ENCODE results near the gene UBA6. TPM values are rescaled to one million over a fixed set of nuclear protein-coding genes. Genes with fewer than 3 reads are reported as not detected.
"Not testable (repeated sequence)": the region's sequence is repeated elsewhere in the genome, so short reads cannot be mapped to it uniquely, and the experiment has no call there.

UBA6 gene
- total RNA-seq, 1 donor from 2014 or later, result 24.0 TPM

DNA sequence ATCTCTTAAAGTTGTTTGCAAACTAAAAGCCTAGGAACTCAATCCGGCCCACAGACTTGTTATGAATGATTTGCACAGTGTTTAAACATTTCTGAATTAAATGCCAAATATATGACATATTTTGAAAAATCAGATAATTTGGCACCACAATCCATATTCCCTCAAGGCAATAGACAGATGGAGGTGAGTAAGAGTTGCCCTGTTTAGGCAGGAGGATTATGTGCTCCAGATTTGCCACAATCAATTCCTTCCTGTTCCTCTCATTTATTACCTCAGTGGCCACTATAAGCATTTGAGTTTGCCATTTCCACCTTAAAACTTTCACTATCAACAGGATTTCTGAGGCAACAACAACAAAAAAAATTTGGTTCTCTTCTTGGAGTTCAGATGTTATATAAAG is 18.7 kb downstream of the UBA6 start:
- no peak for DNase-seq (ENCODE audit: low spot score)

DNA sequence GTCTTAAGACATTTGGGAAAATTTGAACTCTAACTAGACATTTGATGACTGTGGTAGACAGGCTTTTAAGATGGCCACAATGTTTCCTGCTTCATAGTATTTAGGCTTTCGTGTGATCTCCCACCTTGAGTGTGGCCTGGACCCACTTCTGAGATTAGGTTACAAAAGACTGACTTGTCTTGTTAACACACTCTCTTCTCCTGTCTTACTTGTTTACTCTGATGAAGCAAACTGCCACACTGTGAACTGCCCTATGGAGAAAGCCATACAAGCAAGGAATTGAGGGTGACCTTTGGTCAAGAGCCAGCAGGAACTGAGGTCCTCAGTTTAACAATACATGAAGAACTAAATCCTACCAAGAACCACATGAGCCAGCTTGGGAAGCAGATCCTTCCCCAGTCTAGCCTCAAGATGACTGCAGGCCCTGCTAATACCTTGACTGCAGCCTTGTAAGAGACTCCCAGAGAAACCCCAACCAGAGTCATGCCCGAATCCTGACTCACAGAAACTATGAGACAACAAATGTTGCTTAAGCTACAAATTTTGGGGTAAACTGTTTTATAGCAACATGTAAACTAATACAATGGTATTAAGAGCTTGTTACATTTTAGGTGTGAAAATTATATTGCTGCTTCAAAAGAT is 20.3 kb downstream of the UBA6 start:
- intact Hi-C loops (cut with DNase I), result no loop called here
- DNase-seq (ENCODE audit: low spot score), result no peak

More for the DNA sequence above, 18.7 kb downstream of the UBA6 start:
- intact Hi-C loops (cut with DNase I), result no loop called here

DNA sequence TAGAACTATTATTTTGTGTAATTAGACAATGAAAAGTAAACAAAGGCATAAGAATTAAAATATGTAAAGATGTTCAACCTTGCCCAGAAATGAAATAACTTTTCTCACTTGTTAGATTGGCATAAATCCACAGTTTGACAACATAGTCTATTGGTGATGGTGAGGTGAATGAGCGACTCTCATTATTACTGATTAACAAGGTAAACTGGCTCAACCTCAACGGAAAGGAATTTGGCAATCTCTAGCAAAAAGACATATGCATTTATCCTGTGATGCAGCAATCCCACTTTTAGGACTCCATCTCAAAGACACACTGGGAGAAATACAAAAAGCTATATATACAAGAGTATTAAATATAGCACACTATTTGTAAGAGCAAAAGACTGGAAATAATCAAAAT is 22.3 kb downstream of the UBA6 start:
- no peak for DNase-seq (ENCODE audit: low spot score)
- intact Hi-C loops (cut with DNase I), result no loop called here

DNA sequence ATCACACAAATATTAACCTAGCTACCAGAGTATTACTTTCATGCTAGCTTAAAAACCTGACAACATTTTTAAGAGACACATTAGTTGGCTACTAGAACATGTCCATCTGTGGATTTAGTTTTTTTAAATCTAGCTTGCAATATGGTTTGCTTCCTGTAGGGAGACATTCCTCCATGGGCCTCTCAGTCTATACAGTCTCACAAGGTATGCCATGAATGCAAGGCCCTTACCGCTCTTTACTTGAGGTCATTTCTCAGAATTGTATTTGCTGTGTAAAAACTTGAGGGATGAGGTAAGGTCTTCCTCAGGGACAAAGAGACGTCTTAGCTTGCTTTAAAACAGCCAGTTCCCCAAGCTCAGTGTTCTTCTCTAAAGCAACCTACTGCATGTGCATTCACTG is 26.9 kb downstream of the UBA6 start:
- intact Hi-C loops (cut with DNase I), result no loop called here
- no peak for DNase-seq (ENCODE audit: low spot score)

DNA sequence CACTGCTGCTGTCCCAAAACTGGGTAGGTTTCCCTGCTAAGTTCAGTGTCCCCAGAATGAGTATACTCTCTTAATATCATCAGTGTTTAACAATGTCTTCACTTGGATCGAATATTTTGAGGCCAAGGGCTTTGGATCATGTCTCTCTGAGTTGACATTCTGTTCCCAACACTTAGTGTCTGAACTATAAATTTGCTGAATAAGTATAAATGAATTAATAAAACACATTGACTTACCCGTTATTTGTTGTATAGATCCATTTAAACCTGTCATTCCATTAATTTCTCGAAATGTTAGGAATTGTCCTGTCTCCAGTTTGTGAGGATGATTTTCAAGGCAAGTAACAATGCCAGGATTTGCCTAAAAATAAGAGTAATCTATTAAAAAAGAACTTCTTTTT is 32.6 kb downstream of the UBA6 start:
- no peak for DNase-seq (ENCODE audit: low spot score)
- intact Hi-C loops (cut with DNase I), result no loop called here

DNA sequence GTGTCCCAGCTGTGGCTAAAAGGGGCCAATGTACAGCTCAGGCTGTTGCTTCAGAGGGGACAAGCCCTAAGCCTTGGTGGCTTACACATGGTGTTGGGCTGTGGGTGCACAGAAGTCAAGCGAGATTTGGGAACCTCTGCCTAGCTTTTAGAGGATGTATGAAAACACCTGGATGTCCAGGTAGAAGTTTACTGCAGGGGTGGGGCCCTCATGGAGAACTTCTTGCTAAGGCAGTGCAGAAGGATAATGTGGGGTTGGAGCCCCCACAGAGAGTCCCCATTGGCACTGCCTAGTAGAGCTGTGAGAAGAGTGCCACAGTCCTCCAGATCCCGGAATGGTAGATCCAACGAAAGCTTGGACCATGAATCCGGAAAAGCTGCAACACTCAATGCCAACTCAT is 40.5 kb downstream of the UBA6 start:
- no peak for DNase-seq (ENCODE audit: low spot score)
- intact Hi-C loops (cut with DNase I), result no loop called here

DNA sequence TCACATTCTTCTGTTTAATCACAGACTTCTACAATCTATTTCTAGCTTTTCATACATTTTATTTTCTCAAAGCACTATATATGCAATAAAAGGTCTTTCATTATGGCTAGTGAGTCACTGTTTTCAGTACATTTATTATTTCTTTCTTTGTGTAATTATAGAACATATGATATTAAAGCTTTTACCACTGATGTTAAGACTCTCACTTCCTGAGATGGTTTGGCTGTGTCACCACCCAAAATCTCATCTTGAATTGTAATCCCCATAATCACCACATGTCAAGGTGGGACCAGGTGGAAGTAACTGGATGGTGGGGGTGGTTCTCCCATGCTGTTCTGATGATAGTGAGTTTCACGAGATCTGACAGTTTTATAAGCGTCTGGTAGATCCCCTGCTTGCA is 41.9 kb downstream of the UBA6 start:
- DNase-seq (ENCODE audit: low spot score), result no peak
- intact Hi-C loops (cut with DNase I), result no loop called here

DNA sequence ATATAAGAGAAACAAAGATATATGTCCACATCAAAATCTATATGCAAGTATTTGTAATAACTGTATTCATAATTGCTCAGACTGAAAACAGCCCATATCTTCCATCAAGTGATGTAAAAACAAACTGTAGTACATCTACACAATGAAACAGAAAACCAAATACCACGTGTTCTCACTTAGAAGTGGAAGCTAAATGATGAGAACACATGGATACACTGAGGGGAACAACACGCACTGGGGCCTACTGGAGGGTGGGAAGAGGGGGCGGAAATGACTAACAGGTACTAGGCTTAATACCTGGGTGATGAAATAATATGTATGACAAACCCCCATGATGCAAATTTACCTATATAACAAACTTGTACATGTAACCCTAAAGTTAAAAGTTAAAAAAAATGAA is 42.7 kb downstream of the UBA6 start:
- intact Hi-C loops (cut with DNase I), result no loop called here
- DNase-seq (ENCODE audit: low spot score), result no peak

DNA sequence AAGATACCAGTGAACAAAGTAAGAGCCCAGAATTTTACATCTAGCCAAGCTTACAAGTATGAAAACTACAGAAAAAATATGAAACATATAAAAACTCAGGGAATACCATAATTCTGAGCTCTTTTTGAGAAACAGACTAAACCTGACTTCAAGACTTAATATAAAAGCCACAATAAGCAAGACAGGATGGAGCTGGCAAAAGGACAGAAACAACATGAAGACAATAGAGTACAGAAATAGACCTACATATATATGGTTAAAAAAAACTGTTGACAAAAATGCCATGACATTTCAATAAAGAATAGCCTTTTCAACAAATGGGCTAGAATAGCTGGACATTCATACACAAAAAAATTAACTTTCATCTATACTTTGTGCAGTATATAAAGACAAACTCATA is 49.4 kb downstream of the UBA6 start:
- DNase-seq (ENCODE audit: low spot score), result no peak
- intact Hi-C loops (cut with DNase I), result no loop called here

DNA sequence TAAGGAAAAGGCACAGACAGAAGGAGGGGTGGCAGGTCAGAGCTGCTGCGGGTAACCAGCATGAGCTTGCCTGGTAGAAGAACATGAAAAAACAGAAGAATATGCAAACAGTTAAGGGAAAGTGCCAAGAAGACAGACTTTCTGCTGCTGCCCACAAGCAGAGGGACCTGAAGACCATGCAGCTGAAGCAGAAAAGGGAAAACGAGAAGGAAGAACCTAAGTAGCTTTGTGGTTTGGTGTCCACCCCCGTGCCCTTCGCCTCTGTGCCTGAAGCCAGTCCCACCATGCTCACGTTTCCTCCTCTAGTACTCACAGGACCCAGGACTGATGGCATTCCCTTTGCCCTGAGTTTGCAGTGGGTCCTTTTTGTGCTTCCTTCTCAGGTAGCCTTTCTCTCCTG is 62.8 kb downstream of the UBA6 start:
- no peak for DNase-seq (ENCODE audit: low spot score)
- intact Hi-C loops (cut with DNase I), result no loop called here

DNA sequence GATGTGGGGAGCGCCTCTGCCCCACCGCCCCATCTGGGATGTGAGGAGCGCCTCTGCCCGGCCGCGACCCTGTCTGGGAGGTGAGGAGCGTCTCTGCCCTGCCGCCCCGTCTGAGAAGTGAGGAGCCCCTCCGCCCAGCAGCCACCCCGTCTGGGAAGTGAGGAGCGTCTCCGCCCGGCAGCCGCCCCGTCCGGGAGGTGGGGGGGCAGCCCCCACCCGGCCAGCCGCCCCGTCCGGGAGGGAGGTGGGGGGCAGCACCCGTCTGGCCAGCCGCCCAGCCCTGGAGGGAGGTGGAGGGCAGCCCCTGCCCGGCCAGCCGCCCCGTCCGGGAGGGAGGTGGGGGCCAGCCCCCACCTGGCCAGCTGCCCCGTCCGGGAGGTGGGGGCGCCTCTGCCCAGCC is 64.0 kb downstream of the UBA6 start:
- intact Hi-C loops (cut with DNase I), result not testable (repeated sequence)

DNA sequence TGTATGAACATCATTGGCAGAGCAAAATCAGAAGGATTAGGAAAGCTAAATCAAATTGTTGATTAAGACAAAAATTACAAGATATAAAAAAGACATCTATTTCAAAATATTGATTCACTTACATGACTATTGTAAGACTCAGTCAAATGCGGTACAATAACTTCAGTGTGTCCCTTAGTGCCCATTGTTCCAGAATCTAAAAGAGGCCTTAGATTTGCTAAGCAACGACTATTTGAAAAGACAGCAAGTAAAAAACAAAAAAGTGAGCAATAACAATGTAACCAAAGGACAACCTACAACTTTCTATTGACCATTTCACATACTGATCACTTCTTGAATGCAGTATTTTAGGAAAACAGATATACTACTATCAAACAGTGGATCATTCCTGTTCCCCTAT is 65.6 kb downstream of the UBA6 start:
- no peak for DNase-seq (ENCODE audit: low spot score)
- intact Hi-C loops (cut with DNase I), result no loop called here

More for the DNA sequence above, 64.0 kb downstream of the UBA6 start:
- DNase-seq (ENCODE audit: low spot score), result not testable (repeated sequence)

DNA sequence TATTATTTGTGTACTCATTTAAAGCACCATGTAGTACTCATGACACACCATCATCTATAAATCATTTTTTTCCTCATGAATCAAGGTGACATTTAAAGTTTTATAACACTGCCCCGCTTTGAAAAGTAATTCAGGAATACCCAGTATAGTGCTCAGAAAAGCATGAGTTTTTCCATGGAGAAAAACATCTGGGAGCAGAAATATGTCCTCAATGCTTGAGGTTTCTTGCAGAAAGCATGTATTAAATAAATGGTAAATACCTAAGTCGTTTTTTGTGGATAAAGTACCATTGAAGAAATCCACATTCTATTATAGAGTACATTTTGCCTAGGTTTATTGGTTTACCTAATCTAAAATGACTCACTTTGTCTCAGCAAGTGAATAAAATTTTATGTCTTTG is 66.2 kb downstream of the UBA6 start:
- intact Hi-C loops (cut with DNase I), result no loop called here
- DNase-seq (ENCODE audit: low spot score), result no peak

DNA sequence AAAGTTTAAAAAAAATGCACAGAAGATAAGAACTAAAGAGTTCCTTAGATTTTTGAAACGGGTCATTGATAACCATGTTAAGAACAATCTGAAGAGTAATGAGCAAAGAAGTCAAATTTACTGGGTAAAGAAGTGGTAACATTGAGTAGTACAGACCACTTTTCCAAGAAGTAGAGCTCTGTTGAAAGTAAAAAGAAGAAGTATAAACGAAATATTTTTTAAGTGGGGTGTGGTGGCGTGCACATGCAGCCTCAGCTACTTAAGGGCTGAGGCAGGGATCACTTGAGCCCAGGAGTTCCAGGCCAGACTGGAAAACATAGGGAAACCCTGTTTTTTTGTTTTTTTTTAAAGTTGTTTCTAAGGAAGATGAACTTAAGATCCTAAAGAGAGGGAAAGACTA is 68.5 kb downstream of the UBA6 start:
- intact Hi-C loops (cut with DNase I), result no loop called here

DNA sequence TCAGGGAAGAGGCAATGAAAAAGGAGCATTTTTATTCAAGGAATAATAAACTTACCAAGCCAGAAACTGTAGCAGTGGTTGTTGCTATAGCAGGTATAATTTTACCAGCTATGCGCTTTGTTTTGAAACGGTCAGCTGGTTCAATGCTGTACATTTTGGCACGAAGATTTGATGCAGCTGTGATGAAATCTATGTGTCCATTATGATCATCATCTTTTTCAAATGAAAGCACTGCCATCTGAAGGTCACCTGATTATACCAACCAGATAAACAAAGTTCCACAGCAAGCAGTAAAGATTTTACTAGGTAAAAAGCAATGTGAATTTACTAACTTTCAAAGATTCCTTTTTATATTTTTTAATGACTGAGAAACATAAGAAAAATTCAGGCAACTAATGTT is 76.0 kb downstream of the UBA6 start:
- intact Hi-C loops (cut with DNase I), result no loop called here
- DNase-seq (ENCODE audit: low spot score), result no peak

More for the DNA sequence above, 68.5 kb downstream of the UBA6 start:
- no peak for DNase-seq (ENCODE audit: low spot score)

DNA sequence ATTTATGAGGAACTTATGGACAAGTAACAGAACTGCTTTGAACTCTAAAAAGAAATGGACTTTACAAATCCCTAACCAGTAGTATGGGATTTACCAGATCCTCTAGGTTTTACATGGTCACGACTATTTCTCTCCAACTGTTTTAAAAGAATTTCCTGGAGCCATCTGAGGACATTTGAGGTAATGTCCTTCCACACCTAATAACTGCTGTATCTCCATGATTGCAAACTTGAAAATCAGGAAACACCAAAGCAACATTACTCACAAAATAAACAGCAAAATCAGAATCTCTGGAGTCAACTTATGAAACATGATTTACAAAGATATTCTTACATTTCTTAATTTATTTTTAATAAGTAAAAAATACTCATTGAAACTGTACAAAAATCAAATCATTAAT is 84.5 kb downstream of the UBA6 start:
- intact Hi-C loops (cut with DNase I), result no loop called here
- no peak for DNase-seq (ENCODE audit: low spot score)

DNA sequence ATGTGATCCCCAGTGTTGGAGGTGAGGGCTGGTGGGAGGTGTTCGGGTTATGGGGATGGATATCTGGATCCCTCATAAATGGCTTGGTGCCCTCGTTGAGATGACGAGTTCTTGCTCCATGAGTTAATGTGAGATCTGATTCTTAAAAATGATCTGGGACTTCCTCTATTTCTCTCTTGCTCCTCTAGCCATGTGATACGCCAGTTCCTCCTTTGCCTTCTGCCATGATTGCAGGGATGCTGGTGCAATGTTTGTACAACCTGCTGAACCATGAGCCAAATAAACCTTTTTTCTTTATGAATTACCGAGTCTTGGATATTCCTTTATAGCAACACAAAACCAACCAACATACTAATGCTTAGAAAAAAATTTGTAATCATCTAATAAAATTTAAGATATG is 85.8 kb downstream of the UBA6 start:
- intact Hi-C loops (cut with DNase I), result no loop called here

DNA sequence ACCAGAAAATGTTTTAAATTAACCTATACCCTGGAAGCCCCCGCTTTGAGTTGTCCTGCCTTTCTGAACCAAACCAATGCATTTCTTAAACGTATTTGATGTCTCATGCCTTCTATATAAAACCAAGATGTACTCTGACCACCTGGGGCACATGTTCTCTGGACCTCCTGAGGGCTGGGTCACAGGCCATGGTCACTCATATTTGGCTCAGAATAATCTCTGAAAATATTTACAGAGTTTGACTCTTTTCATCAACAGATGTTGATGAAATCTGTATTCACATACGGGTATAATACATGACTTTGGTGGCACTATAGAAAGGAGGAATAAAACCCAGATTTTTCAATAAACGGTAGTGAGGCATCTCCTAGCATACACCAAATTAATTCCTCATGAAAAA is 86.8 kb downstream of the UBA6 start:
- intact Hi-C loops (cut with DNase I), result no loop called here
- no peak for DNase-seq (ENCODE audit: low spot score)

More for the DNA sequence above, 85.8 kb downstream of the UBA6 start:
- DNase-seq (ENCODE audit: low spot score), result no peak

DNA sequence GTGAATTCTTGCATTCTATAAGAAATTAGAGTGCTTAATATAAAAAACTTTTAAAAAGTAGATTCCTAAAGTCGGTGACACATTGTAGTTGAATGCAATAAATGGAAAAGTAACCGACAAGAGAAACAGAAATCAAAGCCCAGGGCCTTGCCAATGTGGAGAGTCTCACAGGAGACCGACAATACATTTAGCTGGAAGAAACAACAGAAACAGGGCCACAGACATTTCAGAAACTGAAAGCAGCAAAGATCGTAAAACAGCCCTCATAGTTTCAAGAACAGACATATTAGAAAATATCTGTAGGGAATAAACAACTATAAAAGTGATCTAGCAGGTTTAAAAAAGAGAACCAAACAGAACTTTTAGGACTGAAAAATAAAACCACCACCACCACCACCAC is 92.9 kb downstream of the UBA6 start:
- intact Hi-C loops (cut with DNase I), result no loop called here
- DNase-seq (ENCODE audit: low spot score), result no peak

DNA sequence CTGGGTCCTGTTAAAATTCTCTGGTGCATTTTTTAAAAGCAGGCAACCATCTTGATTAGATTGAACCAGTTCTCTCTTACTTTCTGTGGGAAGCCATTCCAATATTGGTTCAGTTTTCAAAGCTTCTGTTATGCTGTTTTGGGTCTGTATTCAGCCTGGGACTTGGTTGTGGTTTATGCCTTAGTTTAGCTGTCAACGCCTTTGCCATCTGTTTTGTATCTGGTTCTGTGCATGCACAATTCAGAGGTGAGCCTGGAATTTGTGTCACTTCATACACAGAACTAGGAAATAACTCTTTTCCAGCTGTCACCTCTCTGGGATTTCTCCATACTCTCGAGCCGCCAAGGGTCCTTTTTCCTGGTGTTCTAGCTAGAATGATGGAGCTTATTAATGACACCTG is 96.2 kb downstream of the UBA6 start:
- intact Hi-C loops (cut with DNase I), result no loop called here
- DNase-seq (ENCODE audit: low spot score), result no peak

DNA sequence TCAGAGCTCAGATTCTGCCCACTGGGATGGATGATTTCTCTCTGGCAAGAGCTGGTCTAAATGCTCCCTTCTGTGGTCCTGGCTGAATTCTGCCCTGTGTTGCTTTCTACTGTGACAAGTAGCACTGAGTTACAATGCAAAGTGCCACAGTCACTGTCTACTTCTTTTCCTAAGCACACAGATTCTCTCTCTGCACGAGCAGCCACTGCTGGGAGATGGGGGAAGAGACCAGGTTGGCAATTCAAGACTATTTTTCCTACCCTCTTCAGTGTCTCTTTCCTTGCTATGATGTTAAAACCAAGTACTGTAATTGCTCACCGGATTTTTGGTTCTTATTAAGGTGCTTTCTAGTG is 97.0 kb downstream of the UBA6 start:
- DNase-seq (ENCODE audit: low spot score), result no peak
- intact Hi-C loops (cut with DNase I), result no loop called here

DNA sequence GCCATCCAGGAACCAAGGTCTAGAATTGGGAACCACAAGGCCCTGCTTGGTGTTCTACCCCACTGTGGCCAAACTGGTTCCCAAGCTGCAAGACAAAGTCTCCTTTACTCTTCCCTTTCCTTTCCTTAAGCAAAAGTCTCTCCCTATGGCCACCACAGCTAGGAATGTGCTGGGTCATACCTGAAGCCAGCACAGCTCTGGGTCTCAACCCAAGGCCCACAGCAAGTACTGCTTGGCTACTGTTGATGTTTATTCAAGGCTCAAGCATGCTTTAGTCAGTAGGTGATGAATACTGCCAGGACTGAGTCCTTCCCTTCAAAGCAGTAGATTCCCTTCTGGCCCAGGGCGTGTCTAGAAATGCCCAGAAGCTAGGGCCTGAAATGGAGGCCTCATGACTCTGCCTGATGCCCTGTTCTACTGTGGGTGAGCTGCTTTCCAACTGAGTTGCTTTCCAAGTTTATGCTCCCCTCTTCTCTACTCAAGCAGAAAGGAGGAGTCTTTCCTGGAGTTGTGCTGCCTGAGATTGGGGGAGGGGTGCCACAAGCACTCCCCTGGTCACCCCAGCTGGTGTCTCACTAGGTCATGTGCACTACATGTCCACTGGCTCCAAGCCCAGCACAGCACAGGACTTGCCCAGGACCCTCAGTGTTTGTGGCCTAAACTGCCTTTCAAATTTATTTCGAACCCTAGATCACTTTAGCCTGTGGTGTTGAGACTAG is 97.5 kb downstream of the UBA6 start:
- intact Hi-C loops (cut with DNase I), result no loop called here
- DNase-seq (ENCODE audit: low spot score), result no peak
